Muscle of leg (tissue), 11 donors: Measurements from ENCODE around the gene TBC1D24. TPM values are rescaled to one million over a fixed set of nuclear protein-coding genes. Genes with fewer than 3 reads are reported as not detected.
"Not testable (repeated sequence)": the region's sequence is repeated elsewhere in the genome, so short reads cannot be mapped to it uniquely, and the experiment has no call there.

Source experiments
- DNase-seq: peaks from one replicate; pipeline ENCODE4 v3.0.0; 2013
- H3K27ac ChIP-seq: one replicate; pipeline ENCODE4 v1.5.1; 2013; ENCODE audit warnings: mild to moderate bottlenecking, low read length, control low read depth
- H3K27me3 ChIP-seq: one replicate; pipeline ENCODE4 v1.6.1; 2013; ENCODE audit warnings: low read length; ENCODE audit not compliant: control insufficient read depth, insufficient read depth
- H3K36me3 ChIP-seq: one replicate; pipeline ENCODE4 v1.6.1; 2013; ENCODE audit warnings: low read length; ENCODE audit not compliant: control insufficient read depth, insufficient read depth
- H3K4me1 ChIP-seq: one replicate; pipeline ENCODE4 v1.6.1; 2013; ENCODE audit warnings: low read length; ENCODE audit not compliant: control insufficient read depth, insufficient read depth
- H3K4me3 ChIP-seq: one replicate; pipeline ENCODE4 v1.5.1; 2013; ENCODE audit warnings: low read length, control low read depth
- H3K9me3 ChIP-seq: replicated peaks from 2 replicates; pipeline ENCODE4 v1.6.1; 2013; ENCODE audit warnings: low read depth, low read length; ENCODE audit not compliant: control insufficient read depth
- WGBS: methylation state at CpG from one replicate; pipeline ENCODE4 v1.1.5; 2013; ENCODE audit warnings: missing lambda C conversion rate; ENCODE audit not compliant: insufficient coverage; 5-methylcytosine and 5-hydroxymethylcytosine counted together
- polyA plus RNA-seq, 8 donors: library from polyadenylated mRNA; unstranded; fragments of 120-200 nt; gene quantifications; one replicate each; pipeline versions ENCODE4 v1.2.1 to v1.2.3, GENCODE V29; 2013; ENCODE audit warnings: inconsistent platforms in 1 of 8, low replicate concordance in 1 of 8; ENCODE audit not compliant: insufficient read length in 8 of 8, insufficient read depth in 1 of 8
- total RNA-seq: library from RNA; stranded (reverse); fragments of 120-200 nt; gene quantifications from one replicate; pipeline ENCODE4 v1.2.4, GENCODE V29; 2013

TBC1D24 gene
- total and polyA plus RNA-seq, 9 donors = 13.7 to 23.0 (median 19.1) TPM

DNA sequence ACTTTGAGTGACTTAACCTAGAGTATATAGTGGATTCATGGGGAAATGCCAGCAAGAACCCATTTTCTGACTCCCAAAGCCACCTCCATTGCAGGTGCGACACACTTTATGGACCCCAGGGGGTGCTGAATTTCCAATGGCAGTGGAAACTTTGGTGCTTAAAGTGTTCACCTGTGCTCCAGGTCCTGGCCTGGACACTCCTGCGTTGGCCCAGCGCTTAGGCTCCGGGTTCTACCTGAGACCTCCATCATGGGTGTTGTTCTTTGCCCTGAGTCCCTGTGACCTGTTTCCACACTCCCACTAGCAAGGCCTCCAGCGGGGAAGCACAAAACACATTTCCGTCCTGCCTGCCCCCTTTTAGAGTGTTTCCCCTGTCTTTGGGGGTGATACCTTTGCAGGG is 42.6 kb upstream of the TBC1D24 start:
- no peak overlapping the region for H3K27ac ChIP-seq
- peaks cover 21% of the 10 kb centered on the region for H3K4me1 ChIP-seq
- H3K4me3 ChIP-seq = no peak overlapping the region
- H3K27me3 ChIP-seq = no peaks in the 10 kb centered on the region
- H3K36me3 ChIP-seq = peaks cover 45% of the 10 kb centered on the region
- H3K9me3 ChIP-seq = no peaks in the 10 kb centered on the region
- DNase-seq = no peak
- WGBS = 90% methylated on average over 4 of the region's 6 CpGs

DNA sequence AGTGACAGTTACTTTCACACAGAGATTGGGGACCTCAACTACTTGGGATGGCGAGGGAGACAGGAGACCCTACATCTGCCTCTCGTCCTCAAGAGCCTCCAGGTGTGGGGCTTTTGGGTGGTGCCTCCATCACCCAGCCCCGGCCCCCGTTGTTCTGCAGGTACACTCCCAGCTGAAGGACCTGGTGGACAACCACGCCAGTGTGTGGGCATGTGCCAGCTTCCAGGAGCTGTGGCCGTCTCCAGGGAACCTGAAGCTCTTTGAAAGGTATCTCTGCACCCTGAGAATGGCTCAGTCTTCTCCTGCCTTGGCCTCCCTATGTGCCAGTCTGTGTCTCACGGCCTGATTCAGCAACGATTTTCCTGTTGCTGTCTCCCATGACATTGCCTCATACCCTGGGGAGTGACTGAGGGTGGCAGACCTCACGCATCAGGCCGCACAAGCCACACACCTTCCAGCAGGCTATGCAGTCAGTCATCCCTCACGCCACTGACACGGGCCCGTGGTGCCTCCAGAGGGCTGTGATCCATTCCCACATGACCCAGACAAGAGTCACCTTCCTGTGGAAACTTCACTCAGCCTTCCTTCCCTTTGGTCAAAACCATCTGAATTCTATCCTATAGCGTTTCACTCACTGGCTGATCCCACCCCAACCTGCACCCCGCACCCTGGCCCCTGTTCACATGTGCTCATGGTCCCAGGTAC is 42.0 kb upstream of the TBC1D24 start:
- WGBS = 91% methylated on average over 11 of the region's 15 CpGs
- Histone ChIP-seq H3K4me1 (peaks cover 19% of the 10 kb centered on the region), H3K4me3 (no peak overlapping the region), H3K27ac (no peak overlapping the region), H3K9me3 (no peaks in the 10 kb centered on the region), H3K27me3 (no peaks in the 10 kb centered on the region), H3K36me3 (peaks cover 52% of the 10 kb centered on the region)
- DNase-seq = no peak

DNA sequence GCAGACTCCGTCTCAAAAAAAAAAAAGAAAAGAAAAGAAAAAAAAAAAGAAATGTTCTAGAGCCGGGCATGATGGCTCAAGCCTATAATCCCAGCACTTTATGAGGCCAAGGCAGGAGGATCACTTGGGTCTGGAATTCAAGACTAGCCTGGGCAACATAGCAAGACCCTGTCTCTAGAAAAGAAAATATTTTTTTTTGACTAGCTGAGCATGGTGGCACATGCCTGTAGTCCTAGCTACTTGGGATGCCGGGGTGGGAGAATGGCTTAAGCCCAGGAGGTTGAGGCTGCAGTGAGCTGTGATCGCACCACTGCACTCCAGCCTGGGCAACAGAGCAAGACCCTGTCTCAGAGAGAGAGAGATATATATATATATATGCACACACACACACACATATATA is 39.7 kb upstream of the TBC1D24 start:
- peaks cover 70% of the 10 kb centered on the region for H3K36me3 ChIP-seq
- H3K9me3 ChIP-seq, H3K4me3 ChIP-seq, DNase-seq, H3K27ac ChIP-seq, H3K4me1 ChIP-seq, H3K27me3 ChIP-seq: not testable (repeated sequence)
- WGBS = 83% methylated on average over 1 of the region's 4 CpGs

DNA sequence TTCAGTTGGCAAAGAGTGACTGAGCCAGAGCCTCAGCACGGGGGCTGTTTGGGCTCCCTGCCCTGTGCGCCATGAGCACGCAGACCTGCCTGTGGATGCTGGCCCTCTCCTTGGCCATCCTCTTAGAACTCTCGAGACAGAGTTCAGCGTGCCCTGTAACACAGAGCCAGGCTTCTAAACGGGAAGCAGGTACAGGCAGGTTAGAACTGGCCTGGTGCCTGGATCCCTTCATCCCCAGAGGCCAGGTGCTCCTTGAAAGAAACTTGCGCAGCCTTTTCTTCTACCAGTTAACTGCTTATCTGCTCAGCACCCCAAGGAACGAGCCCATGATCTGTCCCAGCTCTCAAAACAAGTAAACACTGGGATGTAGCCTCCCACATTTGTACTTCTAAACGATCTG is 38.8 kb upstream of the TBC1D24 start:
- Histone ChIP-seq H3K4me1 (peaks cover under 1% of the 10 kb centered on the region), H3K27me3 (no peaks in the 10 kb centered on the region), H3K4me3 (no peak overlapping the region), H3K36me3 (peaks cover 68% of the 10 kb centered on the region), H3K27ac (no peak overlapping the region), H3K9me3 (no peaks in the 10 kb centered on the region)
- no peak for DNase-seq
- 91% methylated on average over 8 of the region's 9 CpGs for WGBS

DNA sequence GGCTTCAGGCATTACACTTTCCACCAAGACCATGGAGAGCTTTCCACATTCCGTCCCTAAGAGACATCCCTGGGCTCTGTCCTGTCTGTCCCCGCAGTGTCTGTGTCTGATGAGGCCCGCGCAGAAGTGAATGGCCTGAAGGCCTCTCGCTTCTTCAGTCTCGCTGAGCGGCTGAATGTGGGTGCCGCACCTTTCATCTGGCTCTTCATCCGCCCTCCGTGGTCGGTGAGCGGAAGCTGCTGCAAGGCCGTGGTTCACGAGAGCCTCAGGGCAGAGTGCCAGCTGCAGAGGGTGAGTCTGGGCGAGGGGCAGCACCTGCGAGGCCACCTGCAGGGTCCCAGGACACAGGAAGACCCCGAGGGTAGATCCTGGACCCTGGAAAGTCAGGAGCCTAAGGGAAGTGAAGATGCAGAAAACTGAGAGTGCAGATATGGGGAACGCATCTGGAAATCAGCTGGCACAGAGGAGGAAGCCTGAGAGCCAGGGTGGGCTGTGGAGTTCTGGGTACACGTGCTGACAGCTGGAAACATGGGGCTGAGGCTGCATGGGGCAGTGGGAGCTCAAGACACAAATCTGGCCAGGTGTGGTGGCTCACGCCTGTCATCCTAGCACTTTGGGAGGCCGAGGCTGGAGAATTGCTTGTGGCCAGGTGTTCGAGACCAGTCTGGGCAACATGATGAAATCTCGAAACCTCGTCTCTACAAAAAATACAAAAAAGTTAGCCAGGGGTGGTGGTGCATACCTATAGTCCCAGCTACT is 37.7 kb upstream of the TBC1D24 start:
- no peak overlapping the region for H3K4me3 ChIP-seq
- 95% methylated on average over 23 of the region's 24 CpGs for WGBS
- no peak for DNase-seq

DNA sequence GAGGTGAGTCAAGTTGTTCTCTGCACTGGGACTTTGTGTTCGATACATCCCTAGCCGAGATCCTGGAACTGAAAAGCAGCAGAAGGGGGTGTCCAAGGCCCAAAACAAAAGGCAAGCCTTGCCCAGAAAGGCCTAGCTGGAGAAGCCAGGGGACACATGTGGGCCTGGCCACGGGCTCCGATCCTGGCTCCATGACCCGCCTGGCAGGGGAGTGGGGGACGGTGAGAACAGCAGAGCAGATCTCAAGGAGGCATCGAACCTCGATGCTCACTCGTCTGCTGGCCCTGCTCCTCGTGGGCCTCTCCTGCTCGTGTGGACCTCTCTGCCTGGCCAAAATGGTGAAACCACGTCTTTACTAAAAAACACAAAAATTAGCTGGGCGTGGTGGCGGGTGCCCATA is 36.8 kb upstream of the TBC1D24 start:
- 95% methylated on average over 12 of the region's 14 CpGs for WGBS
- no peak for DNase-seq
- no peaks in the 10 kb centered on the region for H3K4me1 ChIP-seq
- H3K27me3 ChIP-seq = no peaks in the 10 kb centered on the region
- H3K36me3 ChIP-seq = peaks cover 56% of the 10 kb centered on the region
- H3K9me3 ChIP-seq = no peaks in the 10 kb centered on the region
- H3K4me3 ChIP-seq = no peak overlapping the region
- H3K27ac ChIP-seq = no peak overlapping the region

More for the DNA sequence above, 37.7 kb upstream of the TBC1D24 start:
- Histone ChIP-seq H3K36me3 (peaks cover 64% of the 10 kb centered on the region), H3K4me1 (no peaks in the 10 kb centered on the region), H3K27me3 (no peaks in the 10 kb centered on the region), H3K9me3 (no peaks in the 10 kb centered on the region), H3K27ac (no peak overlapping the region)

DNA sequence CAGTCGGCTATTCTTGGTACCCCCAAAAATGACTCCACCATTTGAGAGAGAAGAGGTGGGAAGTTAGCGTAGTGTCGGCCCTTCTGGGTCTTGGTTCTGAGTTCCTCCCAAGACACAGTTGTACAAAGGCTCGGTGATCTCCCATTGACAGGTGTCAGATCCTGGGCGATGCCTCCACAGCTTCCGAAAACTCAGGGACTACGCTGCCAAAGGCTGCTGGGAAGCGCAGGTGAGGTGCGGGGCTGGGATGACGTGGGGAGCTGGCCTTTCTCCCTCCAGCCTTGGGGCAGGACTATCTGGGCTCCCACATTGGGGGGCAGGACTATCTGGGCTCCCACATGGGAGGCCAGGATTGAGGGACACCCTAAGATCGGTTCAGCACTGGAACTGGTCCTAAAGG is 35.3 kb upstream of the TBC1D24 start:
- Histone ChIP-seq H3K9me3 (no peaks in the 10 kb centered on the region), H3K4me1 (no peaks in the 10 kb centered on the region), H3K4me3 (no peak overlapping the region), H3K27ac (no peak overlapping the region), H3K36me3 (peaks cover 54% of the 10 kb centered on the region), H3K27me3 (no peaks in the 10 kb centered on the region)
- no peak for DNase-seq
- WGBS = 95% methylated on average over 10 of the region's 11 CpGs

DNA sequence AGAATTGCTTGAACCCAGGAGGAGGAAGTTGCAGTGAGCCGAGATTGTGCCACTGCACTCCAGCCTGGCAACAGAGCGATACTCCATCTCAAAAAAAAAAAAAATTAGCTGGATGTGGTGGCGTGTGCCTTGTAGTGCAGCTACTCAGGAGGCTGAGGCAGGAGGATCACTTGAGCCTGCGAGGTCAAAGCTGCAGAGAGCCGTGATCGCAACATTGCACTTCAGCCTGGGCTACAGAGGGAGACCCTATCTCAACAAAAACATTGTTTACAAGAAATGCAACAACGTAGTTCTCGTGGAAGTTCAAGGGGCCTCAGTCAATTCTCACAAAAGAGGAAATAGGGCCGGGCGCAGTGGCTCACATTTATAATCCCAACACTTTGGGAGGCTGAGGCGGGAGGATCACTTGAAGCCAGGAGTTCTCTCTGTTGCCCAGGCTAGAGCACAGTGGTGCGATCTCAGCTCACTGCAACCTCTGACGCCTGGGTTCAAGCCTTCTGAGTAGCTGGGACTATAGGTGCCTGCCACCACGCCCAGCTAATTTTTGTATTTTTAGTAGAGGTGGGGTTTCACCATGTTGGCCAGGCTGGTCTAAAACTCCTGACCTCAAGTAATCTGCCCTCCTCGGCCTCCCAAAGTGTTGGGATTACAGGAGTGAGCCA is 33.7 kb upstream of the TBC1D24 start:
- not testable (repeated sequence) for H3K9me3 ChIP-seq, DNase-seq, H3K4me3 ChIP-seq, H3K27ac ChIP-seq, H3K27me3 ChIP-seq, H3K4me1 ChIP-seq
- H3K36me3 ChIP-seq = peaks cover 57% of the 10 kb centered on the region
- 96% methylated on average over 7 of the region's 15 CpGs for WGBS

DNA sequence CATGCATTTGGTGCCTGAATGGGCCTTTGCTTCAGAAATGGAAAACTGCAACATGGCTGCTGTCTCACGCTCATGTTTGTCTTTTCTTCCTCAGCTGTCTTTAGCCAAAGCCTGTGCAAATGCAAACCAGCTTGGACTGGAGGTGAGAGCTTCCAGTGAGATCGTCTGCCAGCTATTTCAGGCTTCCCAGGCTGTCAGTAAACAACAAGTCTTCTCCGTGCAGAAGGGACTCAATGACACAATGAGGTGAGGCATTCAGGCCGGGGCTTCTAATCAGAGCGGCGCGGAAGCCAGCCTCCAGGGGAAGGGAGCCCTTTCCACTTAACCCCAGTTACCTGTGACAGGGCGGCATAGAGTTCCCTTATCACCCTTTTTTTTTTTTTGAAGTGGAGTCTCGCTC is 31.4 kb upstream of the TBC1D24 start:
- no peak for DNase-seq
- 83% methylated on average over 3 of the region's 9 CpGs for WGBS
- no peaks in the 10 kb centered on the region for H3K9me3 ChIP-seq
- H3K4me1 ChIP-seq = no peaks in the 10 kb centered on the region
- no peak overlapping the region for H3K4me3 ChIP-seq
- H3K36me3 ChIP-seq = peaks cover 58% of the 10 kb centered on the region
- H3K27me3 ChIP-seq = no peaks in the 10 kb centered on the region
- peak overlapping the region; percentile 29 for H3K27ac ChIP-seq

DNA sequence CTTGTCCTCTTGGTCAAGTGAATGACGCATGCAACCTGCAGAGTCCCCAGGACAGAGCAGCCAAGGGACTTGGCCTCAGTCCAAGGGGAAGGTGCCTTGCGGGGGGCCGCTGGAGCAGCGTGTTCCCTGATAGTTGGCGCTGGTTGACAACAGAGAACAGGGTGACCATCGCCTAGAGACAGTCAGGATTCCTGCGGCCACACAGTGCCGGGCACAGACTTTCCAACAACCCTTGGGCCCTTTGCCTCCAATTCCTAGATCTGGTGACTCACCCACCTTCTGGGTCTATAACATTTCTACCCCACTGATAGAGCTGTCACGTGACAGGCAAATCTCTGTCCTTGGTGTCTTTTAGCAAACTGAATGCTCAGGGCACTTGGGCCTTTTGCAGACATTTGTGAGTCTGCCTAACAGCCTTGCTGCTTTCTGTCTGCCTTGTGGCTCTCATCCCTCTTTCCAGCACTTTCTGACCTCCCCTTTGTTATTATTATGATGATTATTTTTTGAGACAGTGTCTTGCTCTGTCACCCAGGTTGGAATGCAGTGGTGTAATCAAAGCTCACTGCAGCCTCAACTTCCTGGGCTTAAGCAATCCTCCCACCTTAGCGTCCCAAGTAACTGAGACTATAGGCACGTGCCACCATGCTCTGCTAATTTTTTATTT is 26.9 kb upstream of the TBC1D24 start:
- Histone ChIP-seq H3K27me3 (no peaks in the 10 kb centered on the region), H3K36me3 (peaks cover 76% of the 10 kb centered on the region), H3K9me3 (no peaks in the 10 kb centered on the region), H3K4me3 (no peak overlapping the region), H3K4me1 (no peaks in the 10 kb centered on the region), H3K27ac (no peak overlapping the region)
- DNase-seq = no peak
- WGBS = 90% methylated on average over 9 of the region's 11 CpGs
